ENCODE measurements around the gene NOP14.

- TF ChIP-seq CTCF (IDR thresholded peaks at IDR 0.05) (no peak), EP300 (IDR thresholded peaks at IDR 0.05) (no peak), POLR2A (IDR thresholded peaks at IDR 0.05; ENCODE audit: low read depth) (no peak)
Observed at GRCh38 chr4:2909583-2909982, 53.6 kb downstream of the NOP14 start.
